AML-193 (cell line): Measurements from ENCODE around the gene SPAG9.
A peak's percentile ranks its signal among the peaks of the same experiment; 100 is the strongest.

Source experiments
- DNase-seq, 2 experiments: peaks; one replicate each; lab custom pipeline; 2025; lab: John Stamatoyannopoulos, UW

The SPAG9 gene

GRCh38 chr17:50938821-50939541 lies 181.7 kb downstream of the SPAG9 start:
- no peak for DNase-seq

GRCh38 chr17:50935996-50936266 lies 184.7 kb downstream of the SPAG9 start:
- no peak for DNase-seq

DNA sequence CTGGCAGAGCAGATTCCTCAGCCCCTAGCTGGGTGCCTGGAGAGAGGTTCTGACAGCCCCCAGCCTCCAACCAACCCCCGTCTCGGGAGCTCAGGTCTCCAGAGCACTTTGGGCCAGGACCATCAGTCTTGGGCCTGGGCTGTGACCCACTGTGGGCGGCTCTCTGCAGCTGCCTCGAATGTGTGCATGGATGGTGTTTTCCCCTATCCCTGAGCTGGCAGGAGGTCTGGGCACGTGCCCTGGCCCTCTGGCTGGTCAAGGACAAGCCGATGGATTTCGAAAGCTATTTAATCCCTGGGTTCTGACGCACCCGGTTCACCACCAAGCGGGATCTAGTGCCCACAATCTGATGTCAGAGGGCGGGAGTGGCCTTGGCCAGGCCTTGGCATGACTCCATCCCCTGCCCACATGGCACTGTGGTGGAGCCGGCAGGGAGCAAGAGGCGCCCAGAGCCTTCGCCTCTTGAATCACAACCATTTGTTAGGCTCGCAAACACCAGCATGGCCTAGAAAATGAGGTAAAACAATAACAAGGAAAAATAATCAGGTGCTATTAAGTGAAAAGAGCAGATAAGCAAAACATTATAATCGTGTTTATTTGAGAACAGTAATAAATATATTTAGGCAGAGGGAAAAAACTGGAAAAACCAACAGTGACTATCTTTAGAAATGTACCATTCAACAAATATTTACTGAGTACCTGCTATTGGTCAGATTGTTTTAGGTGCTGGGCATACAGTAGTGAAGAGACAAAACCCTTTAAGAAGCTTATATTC lies 185.3 kb downstream of the SPAG9 start:
- no peak for DNase-seq

GRCh38 chr17:50934672-50935220 lies 185.9 kb downstream of the SPAG9 start:
- DNase-seq: no peak

DNA sequence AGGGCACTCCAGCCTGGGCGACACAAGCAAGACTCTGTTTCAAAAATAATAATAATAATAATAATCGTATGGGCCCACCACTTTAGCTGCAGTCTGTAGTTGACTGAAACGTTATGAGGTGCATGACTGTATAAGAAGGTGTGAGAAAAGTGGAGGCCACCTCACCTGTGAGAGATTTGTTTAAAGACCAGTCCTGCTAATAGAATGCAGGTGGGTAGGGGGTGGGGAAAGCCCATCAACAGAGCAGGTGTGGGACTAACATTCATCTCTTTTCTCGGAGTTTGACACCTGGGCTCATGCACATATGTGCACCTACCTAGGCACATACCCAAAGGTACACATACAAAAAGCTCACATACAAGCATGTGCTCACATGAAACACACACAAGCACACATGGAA lies 186.5 kb downstream of the SPAG9 start:
- no peak for DNase-seq

DNA sequence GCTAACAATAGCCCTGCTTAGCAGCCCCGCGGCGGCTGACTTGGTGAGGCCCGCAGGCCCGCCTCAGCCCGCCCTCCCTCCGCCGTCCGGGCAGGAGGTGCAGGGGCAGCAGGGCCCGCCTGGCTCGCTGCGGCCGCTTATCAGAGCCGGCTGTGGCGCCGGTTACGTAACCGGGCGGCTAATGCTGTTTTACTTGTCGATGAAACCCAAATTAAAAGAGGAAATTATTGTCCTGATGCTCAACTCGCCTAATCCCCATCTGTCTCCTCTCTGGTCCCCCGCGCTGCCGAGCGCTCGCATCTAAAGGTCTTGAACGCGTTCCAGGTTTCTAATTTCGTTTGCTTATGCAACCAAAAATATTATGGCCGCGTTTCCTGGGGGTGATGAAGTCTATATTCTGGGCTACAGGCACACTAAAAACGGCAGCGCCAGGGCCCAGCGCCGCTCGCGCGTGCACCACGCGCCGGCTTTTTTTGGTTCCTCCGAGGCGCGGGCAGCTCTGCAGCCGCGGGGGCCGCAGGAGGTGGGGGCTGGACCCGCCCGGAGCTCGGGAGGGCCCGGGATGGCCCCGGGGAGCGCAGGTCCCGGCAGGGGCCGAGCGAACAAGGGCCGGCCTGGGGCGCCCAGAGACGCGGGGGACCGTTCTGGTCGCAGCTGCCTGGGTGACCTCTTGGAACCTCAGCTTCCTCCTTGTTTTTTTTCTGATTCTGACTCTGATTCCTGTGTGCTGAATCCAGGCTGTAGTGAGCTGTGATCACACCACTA lies 189.3 kb downstream of the SPAG9 start:
- DNase-seq: peak; percentile 90

GRCh38 chr17:50928646-50929045 lies 192.0 kb downstream of the SPAG9 start:
- peak; percentile 68 to 74 for DNase-seq

- DNase-seq: no peak
Measured at GRCh38 chr17:50927287-50927686, 193.4 kb downstream of the SPAG9 start.

DNA sequence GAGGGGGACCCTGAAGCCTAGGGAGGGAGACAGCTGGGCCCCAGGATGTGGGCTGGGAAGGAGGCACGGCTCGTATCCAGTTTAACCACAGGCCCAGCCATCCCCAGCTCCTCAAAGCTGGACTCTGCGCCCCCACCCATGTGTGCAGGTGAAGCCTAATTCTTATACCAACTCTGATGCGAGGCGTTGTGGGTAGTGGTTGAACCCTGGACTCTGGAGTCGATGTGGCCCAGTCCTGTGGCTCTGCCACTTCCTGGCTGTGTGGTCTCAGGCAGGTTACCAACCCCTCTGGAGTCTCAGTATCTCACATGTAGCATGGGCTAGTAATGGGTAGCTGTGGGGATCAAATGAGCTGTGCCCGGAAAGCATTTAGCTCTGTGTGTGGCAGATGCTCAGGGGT lies 194.1 kb downstream of the SPAG9 start:
- DNase-seq: no peak

DNA sequence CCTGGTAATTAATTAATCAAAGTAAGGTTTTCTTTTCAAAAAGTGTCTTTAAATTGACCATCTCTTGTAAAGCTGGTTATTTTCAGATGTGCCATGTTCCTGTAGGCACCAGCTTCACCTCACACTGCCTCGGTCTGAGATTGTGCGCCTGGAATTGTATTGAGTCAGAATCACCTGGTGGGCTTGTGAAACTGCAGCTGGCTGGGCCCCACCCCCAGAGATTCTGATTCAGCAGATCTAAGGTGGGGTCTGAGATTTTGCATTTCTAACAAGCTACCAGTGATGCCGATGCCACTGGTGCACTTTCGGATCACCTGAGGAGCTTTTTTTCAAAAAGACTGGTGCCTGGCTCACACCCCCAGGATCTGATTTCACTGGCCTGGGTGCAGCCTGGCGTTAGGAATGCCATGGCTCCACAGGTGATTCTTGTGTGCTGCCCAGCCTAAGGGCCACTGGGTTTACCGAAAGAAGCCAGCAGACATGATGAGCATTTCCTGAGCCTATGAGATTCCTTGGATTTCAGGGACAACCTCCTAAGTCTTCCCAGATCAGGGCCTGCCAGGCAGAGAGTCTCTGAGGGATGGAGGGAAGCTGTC lies 195.3 kb downstream of the SPAG9 start:
- DNase-seq: no peak

- no peak for DNase-seq
Measured at GRCh38 chr17:50924800-50925199, 195.9 kb downstream of the SPAG9 start.

DNA sequence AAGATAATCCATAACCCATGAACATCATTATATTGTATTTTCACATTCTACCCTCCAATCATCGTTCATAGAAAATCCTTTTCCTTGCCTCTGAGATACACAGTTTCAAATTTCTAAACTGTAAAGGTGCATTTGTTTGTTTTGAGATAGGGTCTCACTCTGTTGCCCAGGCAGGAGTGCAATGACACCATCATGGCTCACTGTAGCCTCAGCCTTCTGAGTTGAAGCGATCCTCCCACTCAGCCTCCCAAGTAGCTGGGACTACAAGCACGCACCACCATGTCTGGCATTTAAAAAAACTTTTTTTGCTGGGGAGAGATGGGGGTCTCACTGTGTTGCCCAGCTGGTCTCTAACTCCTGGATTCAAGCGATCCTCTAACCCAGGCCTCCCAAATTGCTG lies 196.4 kb downstream of the SPAG9 start:
- no peak for DNase-seq

DNA sequence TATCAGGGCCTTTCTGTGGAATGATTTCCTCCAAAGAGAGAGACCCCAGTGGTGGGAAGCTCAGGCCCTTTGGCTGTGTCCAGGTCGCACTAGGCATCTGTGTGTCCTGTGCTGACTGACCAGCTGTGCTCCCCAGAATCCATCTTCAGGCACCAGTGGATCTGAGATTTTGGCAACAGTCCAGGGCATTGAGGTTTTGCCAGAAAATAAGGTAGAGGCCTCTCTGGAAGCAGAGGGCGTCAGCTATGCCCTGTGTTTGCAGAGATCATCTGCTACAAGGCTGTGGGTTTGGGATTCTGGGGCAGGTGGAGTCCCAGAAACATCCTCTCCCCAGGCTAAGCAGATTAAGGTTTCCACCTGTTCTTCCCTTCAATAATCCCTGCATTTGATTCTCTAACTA lies 197.1 kb downstream of the SPAG9 start:
- no peak for DNase-seq

- no peak for DNase-seq
Measured at GRCh38 chr17:50922721-50923405, 197.8 kb downstream of the SPAG9 start.

DNA sequence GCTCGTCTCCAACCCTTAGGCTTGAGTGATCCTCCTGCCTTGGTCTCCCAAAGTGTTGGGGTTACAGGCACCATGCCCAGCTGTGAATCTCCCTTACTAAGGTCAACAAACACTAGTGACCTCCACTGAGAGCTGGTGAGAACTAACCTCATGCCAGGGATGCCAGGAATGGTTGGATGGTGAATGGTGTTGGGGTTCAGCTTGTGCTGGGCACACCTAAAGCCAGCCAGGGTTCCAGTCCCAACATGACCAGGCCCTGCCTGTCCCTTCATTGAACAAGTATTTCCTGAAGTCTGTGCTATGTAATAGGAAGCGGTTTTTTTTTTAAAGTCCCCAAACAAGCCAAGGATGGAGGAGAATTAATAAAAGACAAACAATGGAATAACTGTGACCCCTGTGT lies 198.6 kb downstream of the SPAG9 start:
- DNase-seq: no peak

GRCh38 chr17:50920891-50921586 lies 199.6 kb downstream of the SPAG9 start:
- DNase-seq: no peak

- no peak for DNase-seq
Measured at GRCh38 chr17:50920041-50920410, 200.6 kb downstream of the SPAG9 start.

GRCh38 chr17:50919321-50920040 lies 201.2 kb downstream of the SPAG9 start:
- DNase-seq: no peak

DNA sequence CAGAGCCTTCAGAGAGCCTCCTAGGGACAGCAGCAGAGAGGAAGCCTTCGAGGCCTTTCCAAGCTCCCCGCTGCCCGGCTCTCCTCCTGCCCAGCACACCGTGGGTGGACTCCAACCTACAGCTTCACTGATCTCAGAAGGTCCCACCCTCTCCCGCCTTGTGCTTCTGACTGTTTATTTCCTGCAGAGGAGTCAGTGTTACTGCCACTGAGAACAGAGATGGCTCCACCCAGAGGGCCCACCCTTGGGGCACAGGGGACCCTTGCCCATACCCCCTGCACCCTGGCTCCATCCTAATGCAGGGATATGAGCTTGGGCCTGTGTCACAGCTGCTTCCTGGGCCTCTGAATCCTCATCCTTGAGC lies 201.8 kb downstream of the SPAG9 start:
- no peak for DNase-seq

- no peak for DNase-seq
Measured at GRCh38 chr17:50918071-50918932, 202.4 kb downstream of the SPAG9 start.
